Thyroid gland (tissue), 4 donors: Measurements from ENCODE around the gene SETD2. TPM values are rescaled to one million over a fixed set of nuclear protein-coding genes. Genes with fewer than 3 reads are reported as not detected.

Experiments
- DNase-seq, 2 donors: peaks; one replicate each; pipeline ENCODE4 v3.0.0-alpha.2; 2019
- H3K27ac ChIP-seq, 3 donors: fragments of 200-600 bp; sonication (generic); 1 replicate in 2 of 3; 2 replicates in 1 of 3; pipeline ENCODE4 v1.5.1; 2016 to 2019; ENCODE audit warnings: mild to moderate bottlenecking in 1 of 3, moderate library complexity in 1 of 3
- H3K27me3 ChIP-seq: fragments of 200-600 bp; sonication (generic); one replicate; pipeline ENCODE4 v1.5.1; 2019
- H3K36me3 ChIP-seq, 2 donors: fragments of 200-600 bp; sonication (generic); one replicate each; pipeline ENCODE4 v1.5.1; 2016 to 2019
- H3K4me1 ChIP-seq, 2 donors: fragments of 200-600 bp; sonication (generic); one replicate each; pipeline ENCODE4 v1.5.1; 2017 to 2019
- H3K4me3 ChIP-seq, 3 donors: fragments of 200-600 bp; sonication (generic); replicated peaks in 1 of 3; 1 replicate in 2 of 3; 2 replicates in 1 of 3; pipeline ENCODE4 v1.5.1; 2016; ENCODE audit warnings: mild to moderate bottlenecking in 1 of 3
- H3K9me3 ChIP-seq: fragments of 200-600 bp; sonication (generic); one replicate; pipeline ENCODE4 v1.5.1; 2017
- CTCF ChIP-seq, 6 experiments: fragments of 200-600 bp in 3 of 6; fragments of 450-650 bp in 3 of 6; sonication (generic) in 3 of 6; IDR thresholded peaks; one replicate each; pipeline ENCODE4 v1.5.1; 2016 to 2019; ENCODE audit warnings: antibody characterized with exemption in 6 of 6, mild to moderate bottlenecking in 2 of 6, inconsistent platforms in 1 of 6, moderate library complexity in 1 of 6
- POLR2A ChIP-seq, 2 donors: fragments of 450-650 bp; IDR thresholded peaks; one replicate each; pipeline ENCODE4 v1.6.1; 2017; ENCODE audit warnings: antibody characterized with exemption in 2 of 2, mild to moderate bottlenecking in 2 of 2, moderate library complexity in 1 of 2
- WGBS, 2 donors: methylation state at CpG; one replicate each; pipeline ENCODE4 v1.1.5; 2017; 5-methylcytosine and 5-hydroxymethylcytosine counted together
- intact Hi-C: fragments of 100-400 bp; cut with DNase I; formaldehyde crosslinking; loops from one replicate; pipeline ENCODE4 v1.15.1; 2023
- total RNA-seq, 4 donors: library from RNA; depleted of rRNA; stranded (reverse); fragments of >200 nt; gene quantifications; one replicate each; pipeline ENCODE4 v1.2.3, GENCODE V29; 2016

The SETD2 gene
- total RNA-seq, 4 donors from 2014 or later, result 74.3 to 128 (median 85.5) TPM

- peak in 1 of 2 donors; percentile 47 for DNase-seq
- TF ChIP-seq POLR2A (IDR thresholded peaks at IDR 0.05) (no peak), CTCF (IDR thresholded peaks at IDR 0.05) (no peak)
- Histone ChIP-seq H3K4me1 (peaks cover 0 to 12% of the 10 kb centered on the region in 2 donors), H3K4me3 (no peak overlapping the region), H3K27ac (peak overlapping the region in 1 of 3 donors; percentile 28), H3K36me3 (no peaks in the 10 kb centered on the region), H3K27me3 (no peaks in the 10 kb centered on the region), H3K9me3 (no peaks in the 10 kb centered on the region)
- 49 to 60% methylated on average over 9 to 15 of the region's 16 CpGs for WGBS, 2 donors
- intact Hi-C loops, result no loop called here
Measured at GRCh38 chr3:46987743-46988401, 176.0 kb downstream of the SETD2 start.

GRCh38 chr3:46987319-46987742, 176.6 kb downstream of the SETD2 start:
- WGBS, 2 donors, result 76 to 88% methylated on average over 9 of the region's 9 CpGs

DNA sequence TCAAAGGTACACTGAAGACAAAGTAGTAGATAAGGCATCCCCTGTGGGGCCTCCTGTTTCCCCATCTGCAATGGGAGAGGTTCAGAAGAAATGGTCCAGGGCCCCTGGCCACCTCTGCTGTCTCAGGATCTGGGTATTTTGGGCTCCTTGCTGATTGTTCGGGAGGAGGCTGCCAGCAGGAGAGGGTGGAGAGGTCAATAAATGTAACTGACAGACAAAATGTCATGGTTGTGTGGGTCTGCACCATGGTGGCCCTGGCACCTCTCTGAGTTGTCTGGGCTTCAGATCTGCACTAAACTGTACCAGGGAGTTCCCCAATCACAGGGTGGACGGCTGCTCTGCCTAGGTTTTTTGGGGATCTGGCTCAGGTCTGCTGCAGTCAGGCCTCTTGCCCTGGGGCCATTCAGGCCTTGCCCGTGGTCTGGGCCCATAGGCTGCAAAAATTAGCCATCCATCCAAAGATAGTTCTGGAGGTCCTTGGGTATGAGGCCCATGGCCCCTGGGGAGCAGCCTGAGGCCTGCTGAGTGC, 177.1 kb downstream of the SETD2 start:
- peaks cover 6 to 21% of the 10 kb centered on the region in 2 donors for H3K4me1 ChIP-seq
- H3K4me3 ChIP-seq, result no peak overlapping the region
- H3K27ac ChIP-seq, result peak overlapping the region in 1 of 3 donors; percentile 2
- DNase-seq, result no peak
- no peaks in the 10 kb centered on the region for H3K9me3 ChIP-seq
- no peaks in the 10 kb centered on the region for H3K27me3 ChIP-seq
- TF ChIP-seq CTCF (IDR thresholded peaks at IDR 0.05), result no peak
- TF ChIP-seq POLR2A (IDR thresholded peaks at IDR 0.05), result no peak
- H3K36me3 ChIP-seq, result no peaks in the 10 kb centered on the region
- 92 to 100% methylated on average over 1 to 3 of the region's 3 CpGs for WGBS, 2 donors
- intact Hi-C loops, result no loop called here

More at GRCh38 chr3:46987319-46987742, 176.6 kb downstream of the SETD2 start:
- Histone ChIP-seq H3K9me3 (no peaks in the 10 kb centered on the region), H3K4me3 (no peak overlapping the region), H3K4me1 (peaks cover 1 to 16% of the 10 kb centered on the region in 2 donors), H3K36me3 (no peaks in the 10 kb centered on the region), H3K27me3 (no peaks in the 10 kb centered on the region), H3K27ac (peak overlapping the region in 1 of 3 donors; percentile 2)
- TF ChIP-seq POLR2A (IDR thresholded peaks at IDR 0.05) (no peak), CTCF (IDR thresholded peaks at IDR 0.05) (no peak)
- DNase-seq, result no peak
- intact Hi-C loops, result no loop called here

DNA sequence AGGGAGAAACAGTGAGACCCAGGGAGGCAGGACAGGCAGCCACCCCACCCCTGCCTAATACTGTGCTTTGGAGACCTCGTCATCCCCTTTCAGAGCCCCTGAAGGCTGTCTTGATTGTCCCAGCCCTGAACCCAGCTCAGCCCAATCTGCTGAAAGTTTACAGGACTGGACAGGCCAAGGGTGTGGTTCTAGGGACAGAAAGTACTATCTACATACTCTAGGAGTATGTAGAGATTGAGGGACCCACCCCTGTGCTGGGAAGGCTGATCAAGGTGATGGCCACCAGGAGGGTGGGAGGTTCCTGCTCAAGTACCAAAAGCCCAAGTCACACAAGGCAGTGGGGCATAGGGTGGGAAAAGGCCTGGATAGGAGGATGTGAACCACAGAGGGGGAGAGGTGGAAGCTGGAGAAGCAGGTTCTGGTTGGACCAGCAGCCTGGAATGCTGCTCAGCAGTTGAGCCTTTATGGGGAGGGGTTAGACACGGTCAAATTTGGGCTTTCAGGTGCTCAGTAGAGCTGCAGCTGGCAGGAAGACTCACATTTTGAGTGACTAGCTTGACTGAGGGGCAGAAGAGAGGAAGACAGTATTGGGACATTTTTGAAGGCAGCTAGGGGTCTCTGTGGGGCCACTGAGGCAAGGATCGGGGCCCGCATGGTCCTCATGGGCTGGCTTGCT, 177.7 kb downstream of the SETD2 start:
- no peak for TF ChIP-seq CTCF (IDR thresholded peaks at IDR 0.05)
- no peak for TF ChIP-seq POLR2A (IDR thresholded peaks at IDR 0.05)
- no peaks in the 10 kb centered on the region for H3K9me3 ChIP-seq
- H3K27ac ChIP-seq, result no peak overlapping the region
- no peaks in the 10 kb centered on the region for H3K36me3 ChIP-seq
- no peak for DNase-seq
- intact Hi-C loops, result no loop called here
- 79 to 90% methylated on average over 1 to 4 of the region's 4 CpGs for WGBS, 2 donors
- H3K4me1 ChIP-seq, result peaks cover 8 to 27% of the 10 kb centered on the region in 2 donors
- H3K27me3 ChIP-seq, result no peaks in the 10 kb centered on the region
- no peak overlapping the region for H3K4me3 ChIP-seq

- no peak overlapping the region for H3K27ac ChIP-seq
- H3K9me3 ChIP-seq, result no peaks in the 10 kb centered on the region
- no peaks in the 10 kb centered on the region for H3K27me3 ChIP-seq
- no peak overlapping the region for H3K4me3 ChIP-seq
- TF ChIP-seq POLR2A (IDR thresholded peaks at IDR 0.05) (no peak), CTCF (IDR thresholded peaks at IDR 0.05) (no peak)
- no peaks in the 10 kb centered on the region for H3K36me3 ChIP-seq
- DNase-seq, result no peak
- intact Hi-C loops, result no loop called here
- peaks cover 10 to 31% of the 10 kb centered on the region in 2 donors for H3K4me1 ChIP-seq
- WGBS, 2 donors, result 96 to 100% methylated on average over 1 to 4 of the region's 5 CpGs
Measured at GRCh38 chr3:46985588-46985987, 178.3 kb downstream of the SETD2 start.
